ENCODE measurements around the gene CDCP1.

CDCP1 gene

GRCh38 chr3:45186871-45187270 is 40.7 kb upstream of the CDCP1 start:
- no peak overlapping the region for H3K27ac ChIP-seq
- no peak for TF ChIP-seq ZFX (IDR thresholded peaks at IDR 0.05)

GRCh38 chr3:45185461-45185860 is 39.3 kb upstream of the CDCP1 start:
- no peak overlapping the region for H3K27ac ChIP-seq
- TF ChIP-seq CTCF (conservative IDR thresholded peaks at IDR 0.05) (no peak), ZFX (IDR thresholded peaks at IDR 0.05) (no peak)

- TF ChIP-seq CTCF (conservative IDR thresholded peaks at IDR 0.05): no peak
- no peak for TF ChIP-seq ZFX (IDR thresholded peaks at IDR 0.05)
Measured at GRCh38 chr3:45185052-45185451, 38.9 kb upstream of the CDCP1 start.

GRCh38 chr3:45183872-45184262 is 37.7 kb upstream of the CDCP1 start:
- TF ChIP-seq CTCF (conservative IDR thresholded peaks at IDR 0.05): no peak
- TF ChIP-seq ZFX (IDR thresholded peaks at IDR 0.05): no peak
- H3K27ac ChIP-seq: peak overlapping the region; percentile 8; the same call in 1 of the 2 replicates

More at GRCh38 chr3:45185052-45185451, 38.9 kb upstream of the CDCP1 start:
- H3K27ac ChIP-seq: no peak overlapping the region

GRCh38 chr3:45182915-45183871 is 37.0 kb upstream of the CDCP1 start:
- peak overlapping the region; percentile 8; the same call in 1 of the 2 replicates for H3K27ac ChIP-seq
- no peak for TF ChIP-seq CTCF (conservative IDR thresholded peaks at IDR 0.05)
- no peak for TF ChIP-seq ZFX (IDR thresholded peaks at IDR 0.05)

- TF ChIP-seq ZFX (IDR thresholded peaks at IDR 0.05): no peak
- no peak for TF ChIP-seq CTCF (conservative IDR thresholded peaks at IDR 0.05)
- no peak overlapping the region for H3K27ac ChIP-seq
Measured at GRCh38 chr3:45181496-45181895, 35.3 kb upstream of the CDCP1 start.

GRCh38 chr3:45180899-45181298 is 34.7 kb upstream of the CDCP1 start:
- no peak for TF ChIP-seq ZFX (IDR thresholded peaks at IDR 0.05)
- TF ChIP-seq CTCF (conservative IDR thresholded peaks at IDR 0.05): no peak
- no peak overlapping the region for H3K27ac ChIP-seq
